Thyroid gland (tissue), 4 donors: ENCODE measurements around the gene AHR. TPM values are rescaled to one million over a fixed set of nuclear protein-coding genes. Genes with fewer than 3 reads are reported as not detected.

Experiments used
- DNase-seq, 2 donors: peaks; one replicate each; pipeline ENCODE4 v3.0.0-alpha.2; 2019
- H3K27ac ChIP-seq, 3 donors: fragments of 200-600 bp; sonication (generic); 1 replicate in 2 of 3; 2 replicates in 1 of 3; pipeline ENCODE4 v1.5.1; 2016 to 2019; ENCODE audit warnings: mild to moderate bottlenecking in 1 of 3, moderate library complexity in 1 of 3
- H3K27me3 ChIP-seq: fragments of 200-600 bp; sonication (generic); one replicate; pipeline ENCODE4 v1.5.1; 2019
- H3K36me3 ChIP-seq, 2 donors: fragments of 200-600 bp; sonication (generic); one replicate each; pipeline ENCODE4 v1.5.1; 2016 to 2019
- H3K4me1 ChIP-seq, 2 donors: fragments of 200-600 bp; sonication (generic); one replicate each; pipeline ENCODE4 v1.5.1; 2017 to 2019
- H3K4me3 ChIP-seq, 3 donors: fragments of 200-600 bp; sonication (generic); replicated peaks in 1 of 3; 1 replicate in 2 of 3; 2 replicates in 1 of 3; pipeline ENCODE4 v1.5.1; 2016; ENCODE audit warnings: mild to moderate bottlenecking in 1 of 3
- H3K9me3 ChIP-seq: fragments of 200-600 bp; sonication (generic); one replicate; pipeline ENCODE4 v1.5.1; 2017
- POLR2A ChIP-seq, 2 donors: fragments of 450-650 bp; IDR thresholded peaks; one replicate each; pipeline ENCODE4 v1.6.1; 2017; ENCODE audit warnings: antibody characterized with exemption in 2 of 2, mild to moderate bottlenecking in 2 of 2, moderate library complexity in 1 of 2
- WGBS, 2 donors: methylation state at CpG; one replicate each; pipeline ENCODE4 v1.1.5; 2017; 5-methylcytosine and 5-hydroxymethylcytosine counted together
- intact Hi-C: fragments of 100-400 bp; cut with DNase I; formaldehyde crosslinking; loops from one replicate; pipeline ENCODE4 v1.15.1; 2023
- total RNA-seq, 4 donors: library from RNA; depleted of rRNA; stranded (reverse); fragments of >200 nt; gene quantifications; one replicate each; pipeline ENCODE4 v1.2.3, GENCODE V29; 2016
- TF ChIP-seq, protein P1 (sequence below), 6 experiments: fragments of 200-600 bp in 3 of 6; fragments of 450-650 bp in 3 of 6; sonication (generic) in 3 of 6; IDR thresholded peaks; one replicate each; pipeline ENCODE4 v1.5.1; 2016 to 2019; ENCODE audit warnings: antibody characterized with exemption in 6 of 6, mild to moderate bottlenecking in 2 of 6, inconsistent platforms in 1 of 6, moderate library complexity in 1 of 6

AHR gene
- total RNA-seq, 4 donors from 2014 or later, result 68.3 to 127 (median 84.7) TPM

DNA sequence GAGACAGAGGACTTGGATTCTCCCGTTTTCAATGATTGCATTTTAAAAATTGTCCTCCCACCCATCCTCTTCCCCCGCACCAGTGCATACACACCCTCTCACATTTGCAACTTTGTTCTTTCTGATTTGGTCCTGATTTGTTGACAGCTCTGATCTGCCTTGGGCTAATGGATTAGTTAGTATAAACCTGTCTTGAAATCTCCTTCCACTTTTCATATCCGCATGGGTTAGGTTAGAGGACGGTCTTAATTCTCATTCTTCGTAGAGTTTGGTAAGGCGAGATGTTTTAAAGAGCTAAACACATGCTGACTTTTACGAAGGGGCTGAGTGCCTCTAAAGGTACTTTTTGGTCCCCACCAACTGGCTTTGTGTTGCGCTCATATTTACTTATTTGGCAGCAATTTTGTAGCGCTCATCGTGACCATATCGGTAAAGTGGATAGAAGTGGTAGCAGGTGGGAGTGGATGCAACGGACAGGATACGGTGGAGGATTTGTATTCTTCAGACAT, 1.1 kb downstream of the AHR start:
- TF ChIP-seq, protein P1, sequence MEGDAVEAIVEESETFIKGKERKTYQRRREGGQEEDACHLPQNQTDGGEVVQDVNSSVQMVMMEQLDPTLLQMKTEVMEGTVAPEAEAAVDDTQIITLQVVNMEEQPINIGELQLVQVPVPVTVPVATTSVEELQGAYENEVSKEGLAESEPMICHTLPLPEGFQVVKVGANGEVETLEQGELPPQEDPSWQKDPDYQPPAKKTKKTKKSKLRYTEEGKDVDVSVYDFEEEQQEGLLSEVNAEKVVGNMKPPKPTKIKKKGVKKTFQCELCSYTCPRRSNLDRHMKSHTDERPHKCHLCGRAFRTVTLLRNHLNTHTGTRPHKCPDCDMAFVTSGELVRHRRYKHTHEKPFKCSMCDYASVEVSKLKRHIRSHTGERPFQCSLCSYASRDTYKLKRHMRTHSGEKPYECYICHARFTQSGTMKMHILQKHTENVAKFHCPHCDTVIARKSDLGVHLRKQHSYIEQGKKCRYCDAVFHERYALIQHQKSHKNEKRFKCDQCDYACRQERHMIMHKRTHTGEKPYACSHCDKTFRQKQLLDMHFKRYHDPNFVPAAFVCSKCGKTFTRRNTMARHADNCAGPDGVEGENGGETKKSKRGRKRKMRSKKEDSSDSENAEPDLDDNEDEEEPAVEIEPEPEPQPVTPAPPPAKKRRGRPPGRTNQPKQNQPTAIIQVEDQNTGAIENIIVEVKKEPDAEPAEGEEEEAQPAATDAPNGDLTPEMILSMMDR (IDR thresholded peaks at IDR 0.05), result no peak
- no peak for TF ChIP-seq POLR2A (IDR thresholded peaks at IDR 0.05)
- H3K4me3 ChIP-seq, result peak overlapping the region; percentile 49 to 99 (median 91)
- no peaks in the 10 kb centered on the region for H3K27me3 ChIP-seq
- H3K4me1 ChIP-seq, result peaks cover 6 to 7% of the 10 kb centered on the region in 2 donors
- no peaks in the 10 kb centered on the region for H3K9me3 ChIP-seq
- intact Hi-C loops, result no loop called here
- 2 to 3% methylated on average over 13 of the region's 13 CpGs for WGBS, 2 donors
- no peaks in the 10 kb centered on the region for H3K36me3 ChIP-seq
- no peak for DNase-seq
- H3K27ac ChIP-seq, result peak overlapping the region; percentile 85 to 94 (median 89)

DNA sequence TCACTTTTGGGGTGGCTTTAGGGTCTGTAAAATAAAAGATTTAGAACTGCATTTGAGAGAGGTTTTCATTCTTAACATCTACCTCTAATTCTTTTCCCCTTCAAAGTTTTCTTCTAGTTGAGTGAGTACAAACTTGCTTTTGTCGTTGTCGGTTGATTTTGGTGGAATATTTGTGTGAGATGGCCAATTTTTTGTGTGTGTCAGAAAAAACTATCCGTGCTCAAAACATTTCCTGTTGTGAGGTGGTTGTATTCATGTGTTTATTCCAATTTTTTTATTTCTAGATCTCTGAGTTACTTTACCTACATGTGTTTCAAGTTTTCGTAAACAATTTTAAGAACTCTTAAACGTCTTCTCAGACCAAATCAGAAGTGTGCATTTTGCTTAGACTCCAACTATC, 1.6 kb downstream of the AHR start:
- no peak for DNase-seq
- H3K27me3 ChIP-seq, result no peaks in the 10 kb centered on the region
- H3K4me1 ChIP-seq, result peaks cover 8% of the 10 kb centered on the region in 2 donors
- H3K27ac ChIP-seq, result peak overlapping the region in 2 of 3 donors; percentile 89 to 94
- 12 to 27% methylated on average over 5 of the region's 5 CpGs for whole genome bisulfite sequencing, 2 donors
- no peaks in the 10 kb centered on the region for H3K36me3 ChIP-seq
- TF ChIP-seq POLR2A (IDR thresholded peaks at IDR 0.05), result no peak
- TF ChIP-seq, protein P1 (IDR thresholded peaks at IDR 0.05), result no peak
- intact Hi-C loops, result loop anchor here (10.0 kb wide), 1 partner anchor 375 kb away; no protein-coding TSS in a partner anchor
- H3K4me3 ChIP-seq, result peak overlapping the region in 2 of 3 donors; percentile 49 to 91
- H3K9me3 ChIP-seq, result no peaks in the 10 kb centered on the region

DNA sequence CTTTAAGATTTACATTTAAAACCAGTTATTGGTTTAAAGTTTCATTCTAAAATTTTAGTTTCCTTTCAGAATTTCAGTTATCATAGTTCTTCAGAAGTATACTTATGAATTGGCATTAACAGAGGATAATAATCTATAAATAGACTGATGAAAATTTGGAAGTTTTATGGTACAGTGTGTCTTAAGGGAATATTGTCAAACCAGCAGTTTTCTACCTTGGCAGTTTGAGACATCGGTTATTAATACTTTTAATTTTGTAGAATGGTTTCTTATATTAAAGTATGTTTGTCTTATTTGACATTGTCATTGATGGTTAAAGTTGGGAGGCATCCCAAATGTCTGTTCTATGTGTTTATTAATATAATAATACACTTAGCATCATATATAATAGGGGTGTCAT, 2.0 kb downstream of the AHR start:
- H3K9me3 ChIP-seq, result no peaks in the 10 kb centered on the region
- intact Hi-C loops, result loop anchor here (10.0 kb wide), 1 partner anchor 376 kb away; no protein-coding TSS in a partner anchor
- H3K27me3 ChIP-seq, result no peaks in the 10 kb centered on the region
- DNase-seq, result no peak
- H3K4me3 ChIP-seq, result peak overlapping the region in 1 of 3 donors; percentile 91
- TF ChIP-seq POLR2A (IDR thresholded peaks at IDR 0.05), result no peak
- TF ChIP-seq, protein P1 (IDR thresholded peaks at IDR 0.05), result no peak
- peak overlapping the region in 2 of 3 donors; percentile 89 to 94 for H3K27ac ChIP-seq
- H3K36me3 ChIP-seq, result no peaks in the 10 kb centered on the region
- 50 to 78% methylated on average over 1 of the region's 1 CpG for WGBS, 2 donors
- peaks cover 8 to 13% of the 10 kb centered on the region in 2 donors for H3K4me1 ChIP-seq

DNA sequence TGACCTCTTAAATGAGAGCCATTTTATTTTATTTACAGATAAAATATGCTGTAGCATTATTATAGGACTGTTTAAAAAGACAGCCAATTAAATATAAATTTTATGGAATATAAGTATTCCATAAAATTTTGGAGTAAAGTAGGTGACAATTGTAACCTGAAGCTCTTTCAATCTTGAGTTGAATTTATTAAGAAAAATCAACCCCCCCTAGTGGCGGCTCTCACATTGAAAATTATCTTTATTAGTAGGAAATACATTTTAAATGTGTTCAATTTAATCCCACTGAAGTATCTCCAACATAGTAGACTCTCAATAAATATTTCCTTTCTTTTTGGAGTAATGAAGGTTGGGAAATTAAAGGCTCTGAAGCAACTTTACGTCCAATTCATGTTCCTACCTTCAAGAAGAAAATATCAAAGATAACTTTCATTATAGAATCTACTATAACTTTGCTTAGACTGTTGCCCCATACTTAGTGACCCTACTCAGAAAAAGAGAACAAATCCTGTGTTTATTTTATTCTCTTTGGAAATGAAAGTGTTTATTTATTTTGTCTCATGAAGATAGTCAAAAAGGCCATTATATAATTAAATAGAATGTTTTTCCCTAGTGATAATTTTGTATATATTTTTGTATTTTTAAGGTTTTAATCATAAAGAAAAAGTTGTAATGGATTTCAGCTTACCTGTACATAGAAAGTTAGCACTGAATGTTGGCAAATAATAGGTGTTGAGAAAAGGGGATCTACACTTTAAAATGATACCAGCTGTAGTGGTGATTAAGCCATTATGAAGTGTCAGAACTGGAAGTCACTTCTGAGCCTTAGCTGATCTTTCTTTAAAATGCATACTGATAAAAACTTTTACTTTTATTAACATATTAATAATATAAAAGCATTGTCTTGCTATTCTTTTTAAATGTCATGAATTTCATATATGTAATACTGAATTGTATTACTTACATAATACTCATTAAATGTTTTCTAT, 3.3 kb downstream of the AHR start:
- WGBS, 2 donors, result 30 to 38% methylated on average over 2 of the region's 2 CpGs
- Histone ChIP-seq H3K27ac (peak overlapping the region in 2 of 3 donors; percentile 42 to 89), H3K4me1 (peaks cover 13 to 25% of the 10 kb centered on the region in 2 donors), H3K27me3 (no peaks in the 10 kb centered on the region), H3K9me3 (no peaks in the 10 kb centered on the region), H3K36me3 (no peaks in the 10 kb centered on the region), H3K4me3 (peak overlapping the region in 1 of 3 donors; percentile 91)
- intact Hi-C loops, result loop anchor here (10.0 kb wide), 1 partner anchor 377 kb away; no protein-coding TSS in a partner anchor
- TF ChIP-seq POLR2A (IDR thresholded peaks at IDR 0.05), result no peak
- TF ChIP-seq, protein P1 (IDR thresholded peaks at IDR 0.05), result peak in 5 of 6 experiments; percentile 44 to 69 (median 57)
- DNase-seq, result peak; percentile 41
